ENCODE data around the gene TXK.

GRCh38 chr4:48027653-48028052 is 106.4 kb downstream of the TXK start:
- TF ChIP-seq REST (IDR thresholded peaks at IDR 0.05; ENCODE audit: insufficient read depth in 1 of 2, low read depth in 2 of 2, low read length in 2 of 2): no peak
- no peak for TF ChIP-seq POLR2AphosphoS5 (IDR thresholded peaks at IDR 0.05; ENCODE audit: low read depth, low read length)
- no peak for TF ChIP-seq FOXP2 (optimal IDR thresholded peaks at IDR 0.05; ENCODE audit: borderline replicate concordance, extremely low read depth, extremely low read length, insufficient read depth)

Data from PFSK-1 (cell line).